HEK293T (cell line): ENCODE results near the gene SYNGR1.

ENCODE experiments used
- CTCF ChIA-PET: fragments of 350-600 bp; formaldehyde crosslinking; extraction: SDS; loops from one replicate; lab custom pipeline; 2021; ENCODE audit warnings: antibody characterized with exemption, inconsistent platforms; lab: Yijun Ruan, JAX
- POLR2A ChIA-PET: fragments of 350-600 bp; formaldehyde crosslinking; extraction: SDS; loops from one replicate; lab custom pipeline; 2020; ENCODE audit warnings: antibody characterized with exemption, inconsistent platforms; lab: Yijun Ruan, JAX
- DNase-seq: peaks from one replicate; pipeline ENCODE4 v3.0.0; 2012; ENCODE audit warnings: mixed read lengths; ENCODE audit errors: extremely low spot score
- ARNT ChIP-seq: fragments of 450-650 bp; IDR thresholded peaks from 2 replicates; pipeline ENCODE4 v1.6.1; 2017; ENCODE audit warnings: mild to moderate bottlenecking
- BHLHE40 ChIP-seq: fragments of 450-650 bp; IDR thresholded peaks from 2 replicates; pipeline ENCODE4 v1.6.1; 2016; ENCODE audit warnings: mild to moderate bottlenecking, moderate library complexity, borderline replicate concordance
- CTBP1 ChIP-seq: fragments of 450-650 bp; IDR thresholded peaks from 2 replicates; pipeline ENCODE4 v1.6.1; 2016; ENCODE audit warnings: borderline replicate concordance
- ELF4 ChIP-seq: fragments of 450-650 bp; IDR thresholded peaks from 2 replicates; pipeline ENCODE4 v1.6.1; 2017; ENCODE audit warnings: antibody characterized with exemption
- FOXA1 ChIP-seq: fragments of 450-650 bp; IDR thresholded peaks from 2 replicates; pipeline ENCODE4 v1.6.1; 2016; ENCODE audit warnings: mild to moderate bottlenecking
- FOXK2 ChIP-seq: fragments of 450-650 bp; IDR thresholded peaks from 2 replicates; pipeline ENCODE4 v1.6.1; 2016; ENCODE audit warnings: mild to moderate bottlenecking
- FOXM1 ChIP-seq: fragments of 450-650 bp; IDR thresholded peaks from 2 replicates; pipeline ENCODE4 v1.6.1; 2017; ENCODE audit warnings: mild to moderate bottlenecking, borderline replicate concordance
- HDGF ChIP-seq: fragments of 450-650 bp; IDR thresholded peaks from 2 replicates; pipeline ENCODE4 v1.6.1; 2017; ENCODE audit warnings: antibody characterized with exemption, borderline replicate concordance
- L3MBTL2 ChIP-seq: fragments of 450-650 bp; conservative IDR thresholded peaks from 2 replicates; pipeline ENCODE4 v1.6.1; 2016; ENCODE audit warnings: mild to moderate bottlenecking
- LEF1 ChIP-seq: fragments of 450-650 bp; IDR thresholded peaks from 2 replicates; pipeline ENCODE4 v1.6.1; 2017; ENCODE audit warnings: mild to moderate bottlenecking, borderline replicate concordance
- NFRKB ChIP-seq: fragments of 450-650 bp; IDR thresholded peaks from 2 replicates; pipeline ENCODE4 v1.6.1; 2016; ENCODE audit warnings: mild to moderate bottlenecking, moderate library complexity
- SP1 ChIP-seq: fragments of 450-650 bp; IDR thresholded peaks from 2 replicates; pipeline ENCODE4 v1.6.1; 2017
- SUZ12 ChIP-seq: fragments of 450-650 bp; IDR thresholded peaks from 2 replicates; pipeline ENCODE4 v1.6.1; 2016; ENCODE audit warnings: mild to moderate bottlenecking
- TARDBP ChIP-seq: fragments of 450-650 bp; IDR thresholded peaks from 2 replicates; pipeline ENCODE4 v1.6.1; 2016
- ZNF384 ChIP-seq: fragments of 450-650 bp; IDR thresholded peaks from 2 replicates; pipeline ENCODE4 v1.6.1; 2016
- TF ChIP-seq, protein P1 (sequence below): fragments of 450-650 bp; IDR thresholded peaks from 2 replicates; pipeline ENCODE4 v1.6.1; 2016

SYNGR1 gene

DNA sequence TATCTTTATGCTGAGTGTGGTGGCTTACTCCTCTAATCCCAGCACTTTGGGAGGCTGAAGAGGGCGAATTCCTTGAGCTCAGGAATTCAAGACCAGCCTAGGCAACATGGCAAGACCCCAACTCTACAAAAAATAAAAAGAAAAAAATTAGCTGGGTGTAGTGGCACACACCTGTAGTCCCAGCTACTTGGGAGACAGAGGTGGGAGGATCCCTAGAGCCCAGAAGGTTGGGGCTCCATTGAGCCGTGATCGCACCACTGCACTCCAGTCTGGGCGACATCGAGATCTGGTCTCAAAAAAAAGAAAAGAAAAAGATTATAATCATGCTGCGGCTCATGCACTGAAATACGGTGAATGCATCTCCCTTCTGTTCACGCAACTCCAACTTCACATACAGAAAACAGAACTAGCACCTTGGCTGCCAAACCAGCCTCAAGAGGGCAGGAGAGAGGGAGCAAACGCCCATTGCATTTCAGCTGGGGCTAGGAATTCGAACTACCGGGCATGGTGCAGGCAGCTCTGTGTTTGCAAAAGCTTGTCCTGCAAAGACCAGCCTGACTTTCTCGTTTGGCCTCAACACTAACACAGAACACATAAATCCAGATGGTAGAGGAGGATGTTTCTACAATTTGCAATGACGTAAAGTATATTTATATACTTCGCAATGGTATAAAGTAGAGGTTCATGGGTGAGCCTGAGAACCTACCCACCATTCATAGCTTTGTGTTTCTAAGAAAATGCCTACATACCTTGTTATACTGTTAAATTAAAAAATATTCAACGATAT is 6.3 kb upstream of the SYNGR1 start:
- peak; percentile 81 for DNase-seq
- TF ChIP-seq CTBP1 (no peak), ZNF384 (no peak), ARNT (no peak), FOXK2 (no peak), SP1 (no peak), NFRKB (no peak), LEF1 (no peak), L3MBTL2 (no peak), ELF4 (no peak), TARDBP (no peak), SUZ12 (no peak), FOXM1 (no peak), HDGF (no peak), FOXA1 (no peak), BHLHE40 (no peak)
- TF ChIP-seq, protein P1, sequence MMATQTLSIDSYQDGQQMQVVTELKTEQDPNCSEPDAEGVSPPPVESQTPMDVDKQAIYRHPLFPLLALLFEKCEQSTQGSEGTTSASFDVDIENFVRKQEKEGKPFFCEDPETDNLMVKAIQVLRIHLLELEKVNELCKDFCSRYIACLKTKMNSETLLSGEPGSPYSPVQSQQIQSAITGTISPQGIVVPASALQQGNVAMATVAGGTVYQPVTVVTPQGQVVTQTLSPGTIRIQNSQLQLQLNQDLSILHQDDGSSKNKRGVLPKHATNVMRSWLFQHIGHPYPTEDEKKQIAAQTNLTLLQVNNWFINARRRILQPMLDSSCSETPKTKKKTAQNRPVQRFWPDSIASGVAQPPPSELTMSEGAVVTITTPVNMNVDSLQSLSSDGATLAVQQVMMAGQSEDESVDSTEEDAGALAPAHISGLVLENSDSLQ, result no peak
- CTCF ChIA-PET, result interaction anchor here (0.6 to 2.8 kb wide), 10 partner anchors 9 to 74 kb away, joined by 3 to 13 read pairs (median 4); partner anchors contain the start of gene RPL3
- POLR2A ChIA-PET, result interaction anchor here (0.6 to 3.6 kb wide), 9 partner anchors 10 to 687 kb away, joined by 3 to 59 read pairs (median 4); partner anchors contain the start of genes ATF4, RPL3 and TAB1

DNA sequence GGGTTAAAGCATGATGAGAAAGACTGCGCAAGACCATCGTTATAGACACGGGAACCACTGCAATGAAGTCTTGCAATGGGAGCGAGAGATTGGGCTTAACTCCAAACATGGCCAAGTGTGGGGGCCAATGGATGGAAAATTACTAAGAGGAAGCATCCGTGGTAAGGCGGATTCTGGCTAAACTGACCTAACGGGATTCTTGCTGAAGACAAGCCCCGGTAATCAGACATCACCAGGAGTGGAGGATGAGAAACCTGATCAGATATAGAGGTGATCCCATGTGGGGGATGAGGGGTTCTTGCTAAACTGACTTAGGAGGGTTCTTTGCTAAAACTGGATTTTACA is 5.8 kb upstream of the SYNGR1 start:
- ChIA-PET CTCF (interaction anchor here (0.6 to 2.8 kb wide), 10 partner anchors 10 to 73 kb away, joined by 3 to 13 read pairs (median 4); partner anchors contain the start of gene RPL3), POLR2A (interaction anchor here (0.7 to 3.6 kb wide), 8 partner anchors 9 to 687 kb away, joined by 3 to 59 read pairs (median 4); partner anchors contain the start of genes ATF4, RPL3 and TAB1)
- TF ChIP-seq L3MBTL2 (no peak), SP1 (no peak), ZNF384 (no peak), CTBP1 (no peak), FOXM1 (no peak)
- DNase-seq, result no peak

DNA sequence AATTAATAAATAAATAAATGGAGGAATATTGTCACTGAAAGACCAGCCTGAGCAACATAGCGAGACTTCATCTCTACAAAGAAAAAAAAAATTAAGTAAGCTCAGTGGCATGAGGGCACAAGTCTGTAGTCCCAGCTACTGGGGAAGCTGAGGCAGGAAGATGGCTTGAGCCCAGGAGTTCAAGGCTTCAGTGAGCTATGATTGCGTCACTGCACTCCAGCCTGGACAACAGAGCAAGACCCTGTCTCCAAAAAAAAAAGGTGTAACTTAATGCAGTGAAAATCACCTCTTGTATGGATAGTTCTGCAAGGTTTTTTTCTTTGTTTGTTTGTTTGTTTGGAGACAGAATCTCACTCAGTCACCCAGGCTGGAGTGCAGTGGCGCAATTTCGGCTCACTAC is 4.6 kb upstream of the SYNGR1 start:
- CTCF ChIA-PET, result interaction anchor here (0.7 kb wide), 2 partner anchors 8 to 1185 kb away, joined by 3 to 11 read pairs; no protein-coding TSS in a partner anchor

DNA sequence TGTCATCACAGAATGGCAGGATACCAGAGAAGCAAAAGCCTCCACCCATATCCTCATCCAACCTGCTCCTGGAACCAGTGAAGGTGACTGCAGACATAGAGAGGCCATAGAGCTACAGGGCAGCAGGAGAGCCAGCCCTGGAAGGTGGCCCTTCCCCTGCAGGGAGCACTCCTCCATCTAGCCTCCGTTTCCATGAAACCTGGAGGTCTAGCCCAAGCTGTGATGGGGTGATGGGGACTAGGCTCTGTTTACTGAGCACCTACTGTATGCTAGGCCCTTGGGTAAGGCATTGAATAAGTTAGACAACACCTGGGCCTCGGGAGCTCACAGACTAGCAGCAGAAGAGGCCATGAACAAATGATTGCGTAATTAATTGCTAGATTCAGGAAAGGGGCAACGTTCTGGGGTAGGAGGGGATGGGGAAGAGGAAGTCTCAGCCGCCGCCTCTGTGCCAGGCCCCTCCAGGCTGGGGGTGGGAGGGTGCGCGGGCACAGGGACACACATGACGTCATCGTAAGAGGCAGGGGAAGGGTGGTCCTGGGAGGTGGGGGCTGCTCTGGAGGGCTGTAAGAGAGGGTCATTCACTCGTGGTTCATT is 784 bp upstream of the SYNGR1 start:
- TF ChIP-seq, protein P1, result no peak
- TF ChIP-seq HDGF (no peak; the same call in 1 of the 2 replicates), ARNT (no peak), ZNF384 (no peak), L3MBTL2 (no peak), CTBP1 (no peak)
- no peak for DNase-seq
- ChIA-PET POLR2A (interaction anchor here (1.0 to 11.4 kb wide), 8 partner anchors 10 to 183 kb away, joined by 3 to 142 read pairs (median 4); partner anchors contain the start of genes RPL3, RPS19BP1 and TAB1), CTCF (interaction anchor here (0.6 to 1.3 kb wide), 2 partner anchors 18 to 249 kb away, joined by 3 read pairs; no protein-coding TSS in a partner anchor)

More for the DNA sequence above, 4.6 kb upstream of the SYNGR1 start:
- POLR2A ChIA-PET, result interaction anchor here (3.6 kb wide), 1 partner anchor 27 kb away, joined by 59 read pairs; the partner anchor contains the start of gene RPL3
- TF ChIP-seq ARNT (no peak), TARDBP (no peak), SP1 (no peak), LEF1 (no peak), HDGF (no peak), ZNF384 (no peak), NFRKB (no peak), FOXK2 (no peak), L3MBTL2 (no peak), BHLHE40 (no peak), SUZ12 (no peak), ELF4 (no peak), FOXM1 (no peak), CTBP1 (no peak)
- TF ChIP-seq, protein P1, result no peak
- no peak for DNase-seq

DNA sequence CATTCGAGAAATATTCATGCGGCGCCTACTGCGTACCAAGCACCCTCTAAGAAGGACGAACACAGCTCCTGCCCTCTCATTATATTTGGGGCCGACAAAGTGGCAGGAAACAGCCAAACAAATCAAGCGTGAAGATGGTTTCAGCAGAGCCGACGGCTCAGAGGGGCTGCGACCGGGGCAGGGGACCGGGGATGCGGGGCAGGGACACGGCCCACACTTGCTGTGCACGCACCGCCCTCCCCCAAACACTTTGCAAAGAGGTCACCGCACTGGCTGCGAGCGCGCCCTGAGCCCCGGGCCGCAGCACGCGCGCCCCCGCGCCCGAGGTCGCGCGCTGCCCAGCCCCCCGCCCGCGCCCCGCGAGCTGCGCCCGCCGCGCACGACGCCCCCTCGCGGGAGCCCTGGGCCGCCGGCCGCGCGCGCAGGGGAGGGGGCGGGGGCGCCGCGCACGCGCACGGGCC is 255 bp upstream of the SYNGR1 start:
- no peak for TF ChIP-seq SP1
- TF ChIP-seq ELF4, result no peak
- TF ChIP-seq HDGF, result no peak
- no peak for TF ChIP-seq ZNF384
- no peak for TF ChIP-seq FOXK2
- no peak for TF ChIP-seq FOXA1
- TF ChIP-seq BHLHE40, result no peak
- no peak for TF ChIP-seq FOXM1
- no peak for TF ChIP-seq TARDBP
- TF ChIP-seq, protein P1, result no peak
- no peak for TF ChIP-seq NFRKB
- no peak for TF ChIP-seq SUZ12
- no peak for TF ChIP-seq ARNT
- TF ChIP-seq L3MBTL2, result no peak
- TF ChIP-seq LEF1, result no peak
- TF ChIP-seq CTBP1, result no peak
- POLR2A ChIA-PET, result interaction anchor here (1.0 to 11.4 kb wide), 8 partner anchors 9 to 183 kb away, joined by 3 to 142 read pairs (median 4); partner anchors contain the start of genes RPL3, RPS19BP1 and TAB1
- DNase-seq, result peak; percentile 90
- CTCF ChIA-PET, result interaction anchor here (0.6 to 1.3 kb wide), 2 partner anchors 18 to 249 kb away, joined by 3 read pairs; no protein-coding TSS in a partner anchor
